AG04449 (cell line): ENCODE data around the gene IQSEC2.

Source experiments
- CTCF ChIA-PET: fragments of 350-600 bp; formaldehyde crosslinking; extraction: SDS; loops from one replicate; lab custom pipeline; 2021; ENCODE audit warnings: antibody characterized with exemption; lab: Yijun Ruan, JAX
- POLR2A ChIA-PET: fragments of 400-600, 350-600 bp; formaldehyde crosslinking; extraction: SDS; loops from one replicate; lab custom pipeline; 2020; ENCODE audit warnings: antibody characterized with exemption, inconsistent platforms; lab: Yijun Ruan, JAX
- DNase-seq: peaks from one replicate; pipeline ENCODE4 v3.0.0-alpha.2; 2010; ENCODE audit warnings: low read depth, low spot score
- H3K4me3 ChIP-seq: 2 replicates; pipeline ENCODE4 v1.5.1; 2011; ENCODE audit warnings: low read depth, mild to moderate bottlenecking, control low read depth, low read length
- TF ChIP-seq, protein P1 (sequence below): IDR thresholded peaks from one replicate; pipeline ENCODE4 v1.5.1; 2011; ENCODE audit warnings: mild to moderate bottlenecking, moderate library complexity, low read length, control low read depth, inconsistent platforms; ENCODE audit not compliant: insufficient read depth; ENCODE audit errors: missing control alignments

The IQSEC2 gene

DNA sequence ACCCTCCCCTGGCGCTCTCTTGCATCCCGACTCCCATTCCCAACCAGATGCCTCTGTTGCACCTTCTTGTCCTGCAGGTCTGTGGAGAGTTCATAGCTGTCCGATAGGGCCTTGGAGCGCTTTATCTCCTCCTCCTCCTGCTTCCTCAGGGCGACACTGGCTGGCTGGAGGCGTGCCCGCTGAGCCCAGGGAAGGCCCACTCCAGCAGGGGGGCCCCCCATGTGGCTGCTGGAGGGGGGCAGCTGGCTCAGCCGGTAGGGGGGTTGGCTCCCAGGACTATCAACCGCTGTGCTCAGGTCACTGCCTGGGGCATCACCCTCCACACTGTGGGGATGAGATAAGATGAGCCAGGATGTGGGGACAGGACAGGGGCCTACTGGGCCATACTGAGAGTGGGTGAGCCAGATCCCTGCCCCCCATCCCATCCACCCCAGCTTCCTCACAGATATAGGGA is 25.6 kb downstream of the IQSEC2 start:
- no peak overlapping the region for H3K4me3 ChIP-seq
- TF ChIP-seq, protein P1, sequence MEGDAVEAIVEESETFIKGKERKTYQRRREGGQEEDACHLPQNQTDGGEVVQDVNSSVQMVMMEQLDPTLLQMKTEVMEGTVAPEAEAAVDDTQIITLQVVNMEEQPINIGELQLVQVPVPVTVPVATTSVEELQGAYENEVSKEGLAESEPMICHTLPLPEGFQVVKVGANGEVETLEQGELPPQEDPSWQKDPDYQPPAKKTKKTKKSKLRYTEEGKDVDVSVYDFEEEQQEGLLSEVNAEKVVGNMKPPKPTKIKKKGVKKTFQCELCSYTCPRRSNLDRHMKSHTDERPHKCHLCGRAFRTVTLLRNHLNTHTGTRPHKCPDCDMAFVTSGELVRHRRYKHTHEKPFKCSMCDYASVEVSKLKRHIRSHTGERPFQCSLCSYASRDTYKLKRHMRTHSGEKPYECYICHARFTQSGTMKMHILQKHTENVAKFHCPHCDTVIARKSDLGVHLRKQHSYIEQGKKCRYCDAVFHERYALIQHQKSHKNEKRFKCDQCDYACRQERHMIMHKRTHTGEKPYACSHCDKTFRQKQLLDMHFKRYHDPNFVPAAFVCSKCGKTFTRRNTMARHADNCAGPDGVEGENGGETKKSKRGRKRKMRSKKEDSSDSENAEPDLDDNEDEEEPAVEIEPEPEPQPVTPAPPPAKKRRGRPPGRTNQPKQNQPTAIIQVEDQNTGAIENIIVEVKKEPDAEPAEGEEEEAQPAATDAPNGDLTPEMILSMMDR = no peak
- DNase-seq = no peak
- ChIA-PET CTCF (interaction anchor here (0.7 to 1.0 kb wide), 3 partner anchors 28 to 181 kb away, joined by 3 to 4 read pairs (median 3); no protein-coding TSS in a partner anchor), POLR2A (no interaction called here)

DNA sequence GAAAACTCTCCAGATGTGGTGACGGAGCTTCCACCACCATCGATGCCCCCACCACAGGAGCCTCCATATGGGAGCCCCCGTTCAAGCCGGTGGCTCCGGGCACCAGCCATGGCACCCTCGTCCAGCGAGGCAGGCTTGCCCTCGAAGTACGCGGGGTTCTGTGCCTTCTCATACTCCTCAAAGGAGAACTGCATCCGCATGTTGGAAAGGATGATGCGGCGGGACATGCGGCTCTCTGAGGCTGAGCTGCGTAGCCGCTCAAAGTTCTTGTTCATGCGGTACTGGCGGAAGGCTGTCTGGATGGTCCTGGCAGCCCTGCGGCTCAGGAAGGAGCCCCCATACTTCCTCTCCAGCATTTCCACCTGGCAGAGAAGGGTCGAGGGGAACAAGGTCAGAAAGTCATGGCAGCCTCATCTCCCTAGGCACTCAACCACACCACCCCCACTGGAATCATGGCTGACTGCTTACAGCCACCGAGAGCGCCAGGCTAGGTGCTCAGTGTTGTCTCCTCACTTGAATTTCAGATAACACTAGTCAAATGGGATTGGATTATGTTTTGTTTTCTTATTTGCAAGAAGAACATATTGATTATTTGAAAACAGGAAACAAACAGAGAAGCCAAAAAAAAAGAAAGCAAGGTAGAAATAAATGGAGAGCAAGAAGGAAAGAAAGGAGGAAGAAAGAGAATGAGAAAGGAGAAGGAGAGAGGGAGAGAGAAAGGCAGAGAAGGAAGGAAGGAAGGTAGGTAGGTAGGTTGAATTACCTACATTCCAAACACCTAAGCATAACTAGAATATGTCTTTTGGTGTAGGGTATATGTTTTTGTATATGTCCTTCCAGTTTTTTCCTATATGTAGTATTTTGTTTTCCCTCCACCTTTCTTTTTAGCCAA is 26.6 kb downstream of the IQSEC2 start:
- no peak for DNase-seq
- TF ChIP-seq, protein P1 = no peak
- CTCF ChIA-PET = interaction anchor here (0.9 kb wide), 1 partner anchor 29 kb away, joined by 4 read pairs; no protein-coding TSS in a partner anchor
- H3K4me3 ChIP-seq = no peak overlapping the region
- POLR2A ChIA-PET = no interaction called here

DNA sequence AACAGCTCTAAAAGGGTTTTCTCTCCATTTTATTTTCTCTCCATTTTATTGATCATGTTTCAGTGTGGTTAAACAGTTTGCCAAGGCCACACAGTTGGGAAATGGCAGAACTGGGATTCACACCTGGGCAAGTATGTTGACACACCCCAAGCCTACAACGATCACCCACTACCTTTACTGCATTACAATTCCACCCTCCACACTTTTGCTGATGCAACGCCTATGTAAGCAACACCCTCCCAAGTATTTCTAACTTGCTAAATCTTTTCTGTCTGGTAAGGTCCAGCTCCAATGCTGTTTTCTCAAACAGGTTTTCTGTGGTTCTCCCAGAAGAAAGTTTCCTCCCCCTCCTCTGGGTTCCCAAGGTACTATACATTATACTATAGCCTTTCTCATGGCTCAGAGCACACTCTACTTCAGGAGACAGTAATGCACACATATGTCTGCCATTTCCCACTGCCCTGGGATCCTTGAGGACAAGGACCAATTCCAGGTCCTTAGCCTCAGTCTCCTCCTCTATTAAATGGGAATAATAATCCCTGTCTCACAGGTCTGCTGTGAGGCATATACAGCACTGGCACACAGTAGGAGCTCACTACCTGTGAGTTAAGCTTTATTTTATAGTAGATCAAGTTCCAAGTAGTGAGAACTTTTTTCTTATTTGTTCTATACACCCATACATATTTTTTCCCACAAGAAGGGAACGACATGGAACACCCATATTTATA is 27.9 kb downstream of the IQSEC2 start:
- CTCF ChIA-PET = interaction anchor here (0.9 to 2.0 kb wide), 4 partner anchors 9 to 78 kb away, joined by 4 to 7 read pairs (median 6); no protein-coding TSS in a partner anchor
- H3K4me3 ChIP-seq = no peak overlapping the region
- TF ChIP-seq, protein P1 = no peak
- DNase-seq = no peak
- POLR2A ChIA-PET = no interaction called here

DNA sequence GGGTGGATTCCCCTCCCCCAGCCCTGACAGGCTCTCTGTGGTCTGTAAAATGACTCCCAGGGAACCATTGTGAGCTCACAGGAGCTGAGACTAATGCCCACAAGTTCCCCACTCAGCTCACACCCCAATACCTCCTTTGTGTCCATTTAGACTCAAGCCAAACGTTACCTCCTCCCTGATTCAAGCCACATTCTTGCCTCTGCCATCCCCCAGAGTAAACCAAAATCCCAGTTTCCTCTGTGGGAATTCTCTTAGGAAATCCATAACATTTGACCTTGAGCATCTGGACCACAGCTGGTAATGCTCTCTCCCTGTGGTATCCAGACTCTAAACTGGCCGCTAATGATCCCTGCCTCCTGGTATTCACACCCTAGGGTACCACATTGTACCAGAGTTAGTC is 30.1 kb downstream of the IQSEC2 start:
- DNase-seq = no peak
- H3K4me3 ChIP-seq = no peak overlapping the region
- ChIA-PET POLR2A (no interaction called here), CTCF (no interaction called here)
- TF ChIP-seq, protein P1 = no peak

DNA sequence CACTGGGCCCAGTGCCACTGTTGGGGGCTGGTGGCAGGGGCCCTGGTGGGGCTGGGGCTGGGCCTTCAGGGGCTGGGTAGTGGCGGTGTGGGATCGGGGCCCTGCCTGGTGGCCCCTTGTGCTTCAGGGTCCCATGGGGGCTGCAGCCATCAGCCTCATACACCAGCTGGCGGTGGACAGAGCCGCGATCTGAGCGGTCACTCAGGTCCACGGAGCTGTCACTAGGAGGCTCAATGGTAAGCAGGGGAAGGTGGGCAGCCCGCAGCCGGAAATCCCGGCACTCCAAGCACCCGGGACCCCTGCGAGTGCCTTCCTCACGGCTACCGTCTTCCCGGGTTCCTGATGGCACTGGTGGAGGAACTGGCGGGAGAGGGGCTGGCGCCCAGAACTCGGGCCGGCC is 30.8 kb downstream of the IQSEC2 start:
- TF ChIP-seq, protein P1 = no peak

DNA sequence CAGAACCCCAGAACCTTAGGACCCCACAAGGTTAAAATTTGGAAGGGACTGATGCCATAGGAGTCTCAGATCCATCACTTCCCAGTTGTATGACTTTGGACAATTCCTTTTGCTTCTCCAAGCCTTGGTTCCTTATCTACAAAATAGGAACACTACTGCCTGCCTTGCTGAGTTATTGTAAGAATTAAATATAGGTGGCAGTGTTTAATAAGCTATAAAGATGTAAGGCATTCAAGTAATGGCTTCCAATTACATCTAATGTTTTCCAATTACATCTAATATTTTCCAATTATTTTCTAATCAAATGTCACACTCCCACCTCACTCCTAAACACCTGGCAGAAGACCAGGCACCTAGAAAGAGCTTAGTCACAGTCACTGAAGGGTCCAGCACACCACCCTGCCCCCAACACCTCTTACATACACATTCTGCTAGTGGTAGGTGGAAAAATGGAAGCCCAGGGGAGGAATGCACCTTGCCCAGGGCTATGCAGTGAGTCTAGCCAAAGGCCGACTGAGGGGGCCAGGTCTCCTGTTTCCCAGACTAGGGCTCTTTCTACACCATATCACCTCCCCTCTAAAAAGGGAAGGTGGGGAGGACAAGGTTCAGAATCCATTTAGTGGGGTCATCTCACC is 31.9 kb downstream of the IQSEC2 start:
- no peak for DNase-seq
- H3K4me3 ChIP-seq = no peak overlapping the region
- TF ChIP-seq, protein P1 = no peak
- ChIA-PET CTCF (interaction anchor here (0.7 to 3.2 kb wide), 11 partner anchors 9 to 232 kb away, joined by 3 to 13 read pairs (median 3); no protein-coding TSS in a partner anchor), POLR2A (no interaction called here)

More for the DNA sequence above, 30.8 kb downstream of the IQSEC2 start:
- POLR2A ChIA-PET = no interaction called here
- DNase-seq = no peak
- H3K4me3 ChIP-seq = no peak overlapping the region
- CTCF ChIA-PET = interaction anchor here (3.2 kb wide), 1 partner anchor 62 kb away, joined by 13 read pairs; no protein-coding TSS in a partner anchor
